Glutamatergic neuron (in vitro differentiated cells): ENCODE data around the gene EXOC4. TPM values are rescaled to one million over a fixed set of nuclear protein-coding genes. Genes with fewer than 3 reads are reported as not detected.

ENCODE experiments used
- DNase-seq: peaks from one replicate; pipeline ENCODE4 v3.0.0; 2022
- H3K27ac Mint-ChIP-seq: one replicate; pipeline ENCODE4 v1.8.0; 2020; ENCODE audit warnings: mild to moderate bottlenecking, mixed read lengths, inconsistent platforms; ENCODE audit not compliant: unreplicated experiment
- H3K27me3 Mint-ChIP-seq: one replicate; pipeline ENCODE4 v1.8.0; 2020; ENCODE audit warnings: mild to moderate bottlenecking, moderate library complexity, mixed read lengths, inconsistent platforms; ENCODE audit not compliant: unreplicated experiment
- H3K36me3 Mint-ChIP-seq: one replicate; pipeline ENCODE4 v1.8.0; 2020; ENCODE audit warnings: mild to moderate bottlenecking, mixed read lengths, inconsistent platforms; ENCODE audit not compliant: unreplicated experiment
- H3K4me1 Mint-ChIP-seq: one replicate; pipeline ENCODE4 v1.8.0; 2020; ENCODE audit warnings: mild to moderate bottlenecking, low read depth, mixed read lengths, inconsistent platforms; ENCODE audit not compliant: unreplicated experiment
- H3K4me3 Mint-ChIP-seq: one replicate; pipeline ENCODE4 v1.8.0; 2020; ENCODE audit warnings: mild to moderate bottlenecking, mixed read lengths, inconsistent platforms; ENCODE audit not compliant: unreplicated experiment
- H3K9me3 Mint-ChIP-seq: one replicate; pipeline ENCODE4 v1.8.0; 2020; ENCODE audit warnings: mild to moderate bottlenecking, moderate library complexity, mixed read lengths, inconsistent platforms; ENCODE audit not compliant: unreplicated experiment
- total RNA-seq: library from RNA; stranded (reverse); fragmentation: NEBNext Ultra II Directional; extraction: Animal tissue kit (Norgen Biotek cat#: 25700); gene quantifications from one replicate; pipeline ENCODE4 v1.2.1, GENCODE V29; 2021; ENCODE audit not compliant: unreplicated experiment
- TF ChIP-seq, protein P1 (sequence below): fragments of 200-600 bp; sonication (generic); IDR thresholded peaks from one replicate; pipeline ENCODE4 v1.5.0; 2021; ENCODE audit not compliant: partially characterized antibody, unreplicated experiment

EXOC4 gene
- total RNA-seq, 1 donor from 2014 or later = 73.8 TPM

- TF ChIP-seq, protein P1, sequence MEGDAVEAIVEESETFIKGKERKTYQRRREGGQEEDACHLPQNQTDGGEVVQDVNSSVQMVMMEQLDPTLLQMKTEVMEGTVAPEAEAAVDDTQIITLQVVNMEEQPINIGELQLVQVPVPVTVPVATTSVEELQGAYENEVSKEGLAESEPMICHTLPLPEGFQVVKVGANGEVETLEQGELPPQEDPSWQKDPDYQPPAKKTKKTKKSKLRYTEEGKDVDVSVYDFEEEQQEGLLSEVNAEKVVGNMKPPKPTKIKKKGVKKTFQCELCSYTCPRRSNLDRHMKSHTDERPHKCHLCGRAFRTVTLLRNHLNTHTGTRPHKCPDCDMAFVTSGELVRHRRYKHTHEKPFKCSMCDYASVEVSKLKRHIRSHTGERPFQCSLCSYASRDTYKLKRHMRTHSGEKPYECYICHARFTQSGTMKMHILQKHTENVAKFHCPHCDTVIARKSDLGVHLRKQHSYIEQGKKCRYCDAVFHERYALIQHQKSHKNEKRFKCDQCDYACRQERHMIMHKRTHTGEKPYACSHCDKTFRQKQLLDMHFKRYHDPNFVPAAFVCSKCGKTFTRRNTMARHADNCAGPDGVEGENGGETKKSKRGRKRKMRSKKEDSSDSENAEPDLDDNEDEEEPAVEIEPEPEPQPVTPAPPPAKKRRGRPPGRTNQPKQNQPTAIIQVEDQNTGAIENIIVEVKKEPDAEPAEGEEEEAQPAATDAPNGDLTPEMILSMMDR = no peak
- no peak overlapping the region for H3K27ac Mint-ChIP-seq
- DNase-seq = no peak
These were observed 145.6 kb downstream of the EXOC4 start for GRCh38 chr7:133398506-133398905.

DNA sequence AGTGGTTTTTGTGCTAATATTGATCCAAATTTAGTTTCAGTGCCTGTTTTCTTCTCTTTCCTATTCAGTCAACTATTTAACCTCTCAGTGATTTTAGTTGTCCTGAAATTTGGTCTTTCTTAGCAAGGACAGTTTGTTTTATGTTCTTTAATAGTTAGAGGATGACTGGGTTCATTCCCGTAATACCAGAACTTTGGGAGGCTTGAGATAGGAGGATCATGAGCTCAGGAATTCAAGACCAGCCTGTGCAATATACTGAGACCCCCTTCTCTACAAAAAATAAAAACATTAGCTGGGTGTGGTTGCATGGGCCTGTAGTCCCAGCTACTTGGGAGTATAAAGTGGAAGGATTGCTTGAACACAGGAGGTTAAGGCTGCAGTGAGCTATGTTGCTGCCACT, 148.3 kb downstream of the EXOC4 start:
- H3K4me3 Mint-ChIP-seq = no peak overlapping the region
- no peaks in the 10 kb centered on the region for H3K36me3 Mint-ChIP-seq
- H3K9me3 Mint-ChIP-seq = no peaks in the 10 kb centered on the region
- H3K27me3 Mint-ChIP-seq = no peaks in the 10 kb centered on the region
- H3K27ac Mint-ChIP-seq = no peak overlapping the region
- TF ChIP-seq, protein P1 = no peak
- H3K4me1 Mint-ChIP-seq = peaks cover under 1% of the 10 kb centered on the region
- DNase-seq = no peak

More at GRCh38 chr7:133398506-133398905, 145.6 kb downstream of the EXOC4 start:
- Mint-ChIP-seq H3K27me3 (no peaks in the 10 kb centered on the region), H3K9me3 (no peaks in the 10 kb centered on the region), H3K4me3 (no peak overlapping the region), H3K4me1 (peaks cover 9% of the 10 kb centered on the region), H3K36me3 (no peaks in the 10 kb centered on the region)

DNA sequence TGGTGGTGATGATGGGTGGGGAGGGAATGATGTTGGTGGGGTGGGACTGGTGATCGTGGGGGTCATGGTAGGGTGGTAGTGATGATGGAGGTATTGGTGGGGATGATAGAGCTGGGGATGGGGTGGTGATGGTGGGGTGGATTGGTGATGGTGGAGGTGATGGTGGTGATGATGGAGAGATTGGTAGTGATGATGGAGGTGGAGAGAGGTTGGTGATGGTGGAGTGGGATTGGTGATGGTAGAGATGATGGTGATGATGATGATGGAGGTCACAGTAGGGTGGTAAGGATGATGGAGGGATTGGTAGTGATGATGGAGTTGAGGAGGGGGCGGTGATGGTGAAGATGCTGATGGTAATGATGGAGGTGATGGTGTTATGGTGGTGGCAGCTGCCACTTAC, 155.3 kb downstream of the EXOC4 start:
- Mint-ChIP-seq H3K36me3 (no peaks in the 10 kb centered on the region), H3K27ac (no peak overlapping the region), H3K4me3 (no peak overlapping the region), H3K4me1 (no peaks in the 10 kb centered on the region), H3K9me3 (no peaks in the 10 kb centered on the region), H3K27me3 (peaks cover 2% of the 10 kb centered on the region)
- no peak for DNase-seq
- TF ChIP-seq, protein P1 = no peak

- H3K4me3 Mint-ChIP-seq = no peak overlapping the region
- DNase-seq = no peak
- H3K4me1 Mint-ChIP-seq = no peaks in the 10 kb centered on the region
- H3K36me3 Mint-ChIP-seq = no peaks in the 10 kb centered on the region
- H3K27me3 Mint-ChIP-seq = peaks cover 2% of the 10 kb centered on the region
- no peak overlapping the region for H3K27ac Mint-ChIP-seq
- no peaks in the 10 kb centered on the region for H3K9me3 Mint-ChIP-seq
- TF ChIP-seq, protein P1 = no peak
These were observed 156.5 kb downstream of the EXOC4 start for GRCh38 chr7:133409421-133409820.

GRCh38 chr7:133409966-133410365, 157.1 kb downstream of the EXOC4 start:
- Mint-ChIP-seq H3K4me1 (no peaks in the 10 kb centered on the region), H3K36me3 (no peaks in the 10 kb centered on the region), H3K4me3 (no peak overlapping the region), H3K27ac (no peak overlapping the region), H3K27me3 (peaks cover 2% of the 10 kb centered on the region), H3K9me3 (peaks cover 1% of the 10 kb centered on the region)
- TF ChIP-seq, protein P1 = no peak
- DNase-seq = no peak
